NCI-H526 treated with DMSO at 0.1 percent for 48 hours (cell line): Measurements from ENCODE around the gene ZMYM2.
"Not testable (repeated sequence)": the region's sequence is repeated elsewhere in the genome, so short reads cannot be mapped to it uniquely, and the experiment has no call there.

Source experiments
- DNase-seq: peaks from one replicate; lab custom pipeline; 2025; lab: John Stamatoyannopoulos, UW

The ZMYM2 gene

DNA sequence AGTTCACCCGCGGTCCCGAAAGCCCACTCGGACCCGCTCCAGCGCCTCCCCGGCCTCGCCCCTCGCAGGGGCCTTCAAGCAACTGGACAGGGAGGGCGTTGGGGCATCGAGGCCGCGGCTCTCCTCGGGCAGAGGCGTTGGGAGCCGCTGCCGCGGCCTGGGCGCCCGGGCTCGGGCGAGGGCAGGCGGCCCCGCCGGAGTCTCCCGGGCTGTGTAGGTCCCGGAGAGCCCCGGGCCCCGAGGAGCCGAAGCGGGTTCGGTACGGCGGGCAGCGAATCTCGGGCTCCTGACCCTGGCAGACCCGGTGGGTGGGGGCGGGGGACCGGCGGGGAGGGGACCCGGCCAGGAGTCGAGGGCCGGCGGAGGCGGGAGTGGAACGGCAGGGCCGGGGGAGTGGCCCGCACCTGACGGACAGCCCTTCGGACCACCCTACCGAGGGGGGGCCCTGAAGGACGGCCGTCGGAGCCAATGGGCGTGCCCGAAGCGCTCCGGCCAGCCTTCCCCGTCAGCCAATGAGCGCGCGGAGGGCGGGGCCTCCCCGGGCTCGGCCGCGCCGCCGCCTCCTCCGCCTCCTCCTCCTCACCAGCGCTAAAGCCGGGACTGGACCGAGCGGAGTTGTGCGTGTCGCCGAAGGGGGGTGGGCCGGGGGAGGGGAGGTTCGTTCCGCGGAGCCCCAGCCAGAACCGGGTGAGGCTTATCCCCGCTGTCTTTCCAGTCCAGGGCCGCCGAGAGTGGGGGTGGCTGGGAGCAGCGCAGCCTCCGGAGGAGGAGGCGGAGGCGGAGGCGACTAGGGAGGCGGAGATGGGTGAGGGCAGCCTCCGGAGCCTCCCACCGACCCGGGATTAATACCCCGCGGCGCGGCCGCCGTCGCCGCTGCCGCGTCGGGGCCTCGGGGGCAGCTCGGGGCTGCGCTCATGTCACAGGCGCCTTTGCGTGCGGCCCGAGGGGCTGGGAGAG is at the start of gene ZMYM2:
Gene ZMYM2 (plus strand): TSS at position 573 of the 957 bp plus-strand sequence. CDS start 34,346 bp downstream, outside the sequence.
- DNase-seq, result peak; percentile 96

DNA sequence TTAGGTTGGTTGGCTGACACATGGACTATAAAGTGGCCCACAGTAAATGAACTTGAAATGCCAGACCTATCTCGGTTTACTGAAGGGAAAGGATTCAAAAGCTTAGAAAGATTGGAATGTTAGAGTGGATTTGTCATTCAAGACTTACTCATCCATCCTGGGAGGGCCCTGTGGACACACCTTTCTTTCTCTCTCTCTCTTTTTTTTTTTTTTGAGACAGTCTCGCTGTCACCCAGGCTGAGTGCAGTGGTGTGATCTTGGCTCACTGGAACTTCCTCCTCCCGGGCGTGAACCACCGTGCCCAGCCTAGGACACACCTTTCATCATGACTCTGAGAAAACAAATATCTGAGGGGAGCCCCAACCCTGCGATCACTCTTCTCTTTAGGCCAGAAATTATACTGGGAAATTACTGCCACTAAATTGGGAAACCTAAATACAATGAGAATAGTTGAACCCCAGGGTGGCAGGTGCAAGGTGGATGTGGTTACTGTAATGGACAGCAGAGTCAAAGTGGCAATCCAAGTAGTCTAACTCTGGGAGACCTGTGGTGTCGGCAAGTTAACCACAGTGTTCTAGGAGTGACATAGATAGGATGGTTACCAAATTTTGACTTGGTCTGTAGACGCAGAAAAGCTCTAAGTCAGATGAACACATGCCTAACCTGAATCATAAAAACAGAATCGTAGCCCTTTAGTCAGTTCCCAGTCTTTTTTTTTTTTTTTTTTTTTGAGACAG is 48.0 kb upstream of the ZMYM2 start:
- no peak for DNase-seq

DNA sequence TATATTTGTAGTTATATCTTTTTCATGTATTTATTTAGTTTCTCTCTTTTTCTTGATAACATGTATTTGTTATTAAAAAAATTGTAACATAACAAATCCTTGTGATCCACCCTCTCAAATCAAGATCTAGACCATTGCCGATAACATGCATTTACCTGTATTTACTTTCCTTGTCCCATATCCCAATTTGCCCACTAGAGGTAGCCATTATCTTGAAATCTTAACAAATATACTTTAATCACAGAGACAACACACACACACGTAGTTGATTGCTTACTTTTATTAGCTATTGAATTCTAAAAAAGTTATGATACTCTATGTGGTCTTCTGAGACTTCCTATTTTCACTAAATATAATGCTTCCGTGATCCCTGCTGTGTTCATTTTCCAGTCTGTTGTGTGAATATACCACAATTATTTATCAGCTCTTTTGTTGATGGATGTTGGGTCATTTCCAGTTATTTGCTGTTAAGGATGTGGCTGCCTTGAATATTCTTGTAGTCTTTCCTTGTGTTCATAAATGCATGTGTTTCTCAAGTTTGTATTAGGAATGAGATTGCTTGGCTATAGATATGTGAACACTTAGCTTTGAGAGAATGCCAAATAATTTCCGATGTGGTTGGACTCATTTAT is 31.3 kb upstream of the ZMYM2 start:
- DNase-seq, result peak; percentile 32

DNA sequence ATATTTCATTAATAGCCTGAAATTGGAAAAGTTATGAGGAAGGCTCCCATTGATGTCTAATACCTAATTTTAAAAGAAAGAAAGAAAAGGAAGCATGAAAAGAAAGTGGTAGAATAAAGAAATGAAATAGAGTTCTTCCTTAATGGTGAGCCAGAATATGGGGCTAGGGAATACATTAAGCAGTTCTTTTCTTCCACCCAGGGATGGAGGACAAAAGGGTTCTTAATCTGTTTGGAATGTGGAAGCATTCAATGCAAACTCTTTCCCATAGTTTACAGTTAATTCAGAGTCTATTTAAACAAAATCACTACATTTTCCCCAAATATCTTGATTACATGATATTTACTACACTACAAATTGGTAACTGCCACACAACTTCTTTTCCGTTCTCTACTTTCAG is 18.4 kb upstream of the ZMYM2 start:
- no peak for DNase-seq

DNA sequence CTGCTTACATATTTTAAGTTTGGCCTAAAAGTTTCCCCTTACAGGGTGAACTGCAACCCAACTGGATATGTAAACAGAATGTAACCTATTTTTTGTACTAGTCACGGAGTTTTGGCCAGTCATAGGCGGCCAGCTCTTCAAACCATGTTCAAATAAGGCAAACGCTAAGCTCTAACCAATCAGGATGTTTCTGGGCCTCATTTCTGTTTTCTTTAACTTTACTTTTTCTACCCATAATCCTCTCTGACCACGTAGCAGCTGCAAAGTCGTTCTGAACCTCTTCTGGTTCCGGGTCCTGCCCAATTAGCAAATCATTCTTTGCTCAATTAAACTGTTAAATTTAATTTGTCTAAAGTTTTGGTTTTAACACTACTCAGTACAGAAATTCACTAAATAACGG is 8.2 kb upstream of the ZMYM2 start:
- DNase-seq, result no peak

DNA sequence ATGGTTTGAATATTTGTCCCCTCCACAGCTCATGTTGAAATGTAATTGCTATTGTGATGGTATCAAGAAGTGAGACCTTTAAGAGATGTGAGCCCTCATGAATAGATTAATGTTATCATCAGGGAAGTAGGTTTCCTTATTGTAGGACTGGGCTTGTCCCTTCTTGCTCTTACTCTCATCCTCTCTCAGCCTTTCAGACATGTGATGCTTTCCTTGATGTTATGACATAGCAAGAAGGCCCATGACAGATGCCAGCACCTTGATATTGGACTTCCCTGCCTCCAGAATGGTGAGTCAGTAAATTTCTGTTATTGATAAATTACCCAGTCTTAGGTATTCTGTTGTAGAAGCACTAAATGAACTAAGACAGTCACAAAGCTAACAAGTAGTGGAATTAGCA is 5.7 kb upstream of the ZMYM2 start:
- no peak for DNase-seq

DNA sequence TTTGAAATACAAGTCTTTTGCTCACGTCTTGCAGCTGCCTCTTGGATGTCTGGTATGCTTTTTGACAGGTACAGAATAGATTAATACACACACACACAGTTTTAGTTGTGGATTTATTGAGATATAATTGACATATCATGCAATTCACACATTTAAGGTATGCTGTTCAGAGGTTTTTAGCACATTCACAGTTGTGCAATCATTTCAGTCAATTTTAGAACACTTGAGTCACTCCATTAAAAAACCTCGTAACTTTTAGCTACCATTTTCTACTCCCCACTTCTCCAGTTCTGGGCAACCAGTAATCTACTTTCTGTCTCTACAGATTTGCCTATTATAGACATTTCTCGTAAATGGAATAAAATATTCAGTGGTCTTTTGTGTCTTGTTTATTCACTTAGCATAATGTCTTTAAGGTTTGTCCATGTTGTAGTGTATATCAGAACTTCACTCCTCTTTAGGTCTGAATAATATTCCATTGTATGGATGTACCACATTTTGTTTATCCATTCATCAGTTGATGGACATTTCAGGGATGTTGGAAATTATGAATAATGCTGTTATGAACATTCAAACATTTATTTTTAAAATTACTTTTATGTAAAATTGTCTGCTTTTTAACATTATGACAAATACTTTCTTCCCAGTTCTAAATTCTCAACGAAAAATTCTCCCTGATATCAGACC is 2.5 kb upstream of the ZMYM2 start:
- no peak for DNase-seq

DNA sequence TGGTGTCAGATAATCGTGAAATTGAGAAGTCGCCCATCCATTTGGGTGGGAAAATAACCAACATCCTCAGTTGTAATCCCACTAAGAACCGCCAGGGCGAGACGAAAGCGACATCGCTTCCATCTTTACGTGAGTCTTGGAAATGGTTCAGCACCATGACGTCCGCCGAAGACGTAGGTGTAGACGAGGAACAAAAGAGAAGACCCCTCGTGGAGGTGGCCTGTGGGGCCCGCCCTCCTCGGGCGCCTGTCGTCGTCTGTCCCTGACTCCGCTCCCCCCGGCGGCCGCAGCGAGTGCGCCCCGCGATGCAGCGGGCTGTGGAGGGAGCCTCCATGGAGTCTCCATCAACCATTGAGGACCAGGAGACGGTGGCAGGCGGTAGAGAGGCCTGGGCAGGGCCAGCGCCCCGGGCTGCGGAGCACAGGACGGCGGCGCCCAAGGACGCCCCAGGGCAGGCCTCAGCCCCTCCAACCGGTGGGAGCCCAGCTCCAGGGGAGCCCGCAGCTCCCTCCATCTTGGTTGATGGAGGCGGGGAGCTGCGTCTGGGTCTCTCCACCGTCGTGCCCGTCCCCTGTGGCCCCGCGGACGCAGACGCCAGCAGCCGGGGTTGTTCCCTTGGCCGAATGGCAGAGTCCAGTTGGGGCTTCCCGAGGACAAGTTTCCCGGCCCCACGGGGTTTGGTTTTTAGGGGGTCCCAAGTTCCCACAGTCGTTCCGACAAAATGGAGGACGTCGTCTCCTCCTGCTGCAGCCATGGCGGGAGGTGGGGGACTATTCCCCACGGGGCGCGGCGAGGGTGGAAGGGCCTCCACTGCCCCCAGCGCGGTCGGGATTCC is 990 bp upstream of the ZMYM2 start:
- DNase-seq, result peak; percentile 72

DNA sequence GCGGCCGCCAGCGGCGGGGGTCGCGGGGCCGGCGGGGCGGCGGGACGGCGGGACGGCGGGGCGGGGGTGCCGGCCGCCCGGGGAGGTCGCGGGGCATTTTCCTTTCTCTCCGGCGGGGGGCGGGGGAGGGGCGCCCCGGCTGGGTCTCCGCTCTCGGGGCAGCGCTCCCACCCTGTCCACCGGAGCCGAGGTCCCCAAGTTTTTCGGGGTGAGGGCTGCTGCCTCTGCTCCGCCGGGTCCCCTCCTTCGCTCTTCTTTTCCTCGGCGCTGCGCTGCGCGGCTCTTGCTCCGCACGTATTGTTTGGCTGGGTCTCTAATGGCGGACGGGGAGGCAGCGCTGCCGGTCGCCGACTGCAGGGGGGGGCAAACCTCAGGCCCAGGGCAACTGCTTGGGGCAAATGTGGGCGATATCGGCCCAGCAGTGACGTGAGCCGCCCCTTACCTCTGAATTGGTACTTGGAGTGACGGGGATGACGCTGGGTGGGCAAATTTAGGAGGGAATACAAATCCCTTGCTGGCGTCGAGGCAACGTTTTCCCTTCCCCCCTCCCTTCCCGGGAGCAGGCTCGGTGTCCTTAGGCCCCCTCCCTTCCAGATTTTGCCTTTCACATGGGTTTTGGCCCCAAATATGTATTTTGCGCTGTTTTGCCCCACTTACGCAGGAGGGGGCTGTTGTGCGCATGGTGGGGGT is 759 bp downstream of the ZMYM2 start:
- DNase-seq, result peak; percentile 66

DNA sequence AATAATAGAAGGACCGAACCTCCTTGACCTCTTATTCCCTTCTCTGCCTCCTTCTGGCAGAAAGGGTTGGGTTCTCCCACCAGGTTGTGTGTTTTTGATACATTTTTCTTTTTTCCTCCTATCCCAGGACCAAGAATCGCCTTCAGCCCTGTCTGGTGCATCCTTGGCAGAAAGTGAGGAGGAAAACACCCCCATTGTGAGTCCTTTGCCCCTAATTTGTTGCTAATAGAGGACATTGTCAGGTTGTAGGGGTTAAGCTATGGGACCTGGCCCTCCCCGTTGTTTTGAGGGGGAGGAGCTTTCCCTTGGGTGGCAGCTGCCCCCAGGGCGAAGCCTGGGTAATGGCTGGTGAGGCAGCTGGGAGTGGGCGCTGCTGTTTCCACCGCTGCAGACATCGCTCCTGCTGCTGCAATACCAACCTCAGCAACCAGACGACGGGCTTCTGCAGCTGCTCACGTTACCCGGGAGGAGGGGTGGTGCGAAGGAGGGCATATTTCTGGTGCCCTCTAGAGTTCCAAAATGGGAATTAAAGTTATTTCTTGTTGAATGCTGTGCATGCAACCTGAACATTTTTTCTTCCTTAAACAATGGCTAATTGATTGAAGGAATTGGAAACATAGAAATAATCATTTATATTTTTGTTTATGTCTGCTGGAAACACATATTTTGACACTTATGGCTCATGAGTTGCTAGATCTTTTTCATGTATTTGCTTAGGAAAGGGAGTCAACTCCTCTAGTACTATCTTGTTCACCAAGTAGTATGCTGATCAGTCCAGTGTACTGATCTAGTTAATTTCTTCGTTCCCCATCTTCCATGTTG is 1.5 kb downstream of the ZMYM2 start:
- DNase-seq, result peak; percentile 96

DNA sequence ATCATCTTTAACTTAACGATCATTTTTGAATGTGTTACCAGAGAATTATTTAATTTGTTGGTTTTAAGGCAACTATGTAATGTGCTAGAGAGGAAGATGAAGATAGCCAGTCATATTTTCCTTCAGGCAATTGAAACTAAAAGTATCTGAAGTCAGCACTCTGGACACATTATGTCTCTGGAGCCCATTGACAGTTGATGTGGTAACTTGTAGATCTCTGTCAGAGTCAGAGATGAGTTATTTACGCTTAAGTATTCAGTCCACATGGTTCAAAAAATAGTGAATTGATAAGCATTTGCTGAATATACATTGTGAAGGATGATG is 2.1 kb downstream of the ZMYM2 start:
- no peak for DNase-seq

DNA sequence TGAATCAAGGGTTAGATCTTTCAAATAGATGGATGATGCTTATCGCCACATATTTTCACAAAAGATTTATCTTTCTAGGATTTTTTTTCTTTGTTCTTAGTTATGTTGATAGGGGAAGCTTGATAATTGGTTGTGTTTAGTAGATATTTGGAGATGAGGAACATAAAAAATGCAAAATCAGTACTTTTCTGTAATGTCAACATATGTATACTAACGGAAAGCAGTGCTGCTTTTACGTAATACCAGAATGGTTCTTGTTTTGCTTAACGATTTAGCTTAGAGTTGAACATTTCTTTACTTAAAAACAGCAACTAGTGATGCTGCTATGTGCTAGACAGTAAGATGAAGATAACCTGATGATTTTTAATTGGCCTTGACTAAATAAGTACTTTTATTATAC is 3.0 kb downstream of the ZMYM2 start:
- DNase-seq, result no peak

DNA sequence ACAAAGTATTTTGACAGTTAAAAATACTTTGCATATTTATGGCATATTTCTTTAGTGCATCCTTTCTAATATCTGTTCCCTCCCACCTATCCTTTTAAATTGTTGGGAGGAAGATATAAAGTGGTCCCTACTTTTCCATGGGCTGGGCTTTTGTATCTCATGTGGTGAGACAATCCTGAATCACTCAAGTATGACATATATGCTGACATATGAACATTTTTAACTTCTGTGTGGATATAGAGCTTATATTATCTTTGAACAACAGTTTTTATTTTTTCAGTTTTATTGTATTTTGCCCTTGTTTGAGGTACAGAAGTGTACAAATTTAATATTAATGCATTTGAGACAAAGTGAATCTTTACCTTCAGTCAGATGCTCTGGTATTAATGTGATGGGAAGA is 3.4 kb downstream of the ZMYM2 start:
- DNase-seq, result peak; percentile 68

DNA sequence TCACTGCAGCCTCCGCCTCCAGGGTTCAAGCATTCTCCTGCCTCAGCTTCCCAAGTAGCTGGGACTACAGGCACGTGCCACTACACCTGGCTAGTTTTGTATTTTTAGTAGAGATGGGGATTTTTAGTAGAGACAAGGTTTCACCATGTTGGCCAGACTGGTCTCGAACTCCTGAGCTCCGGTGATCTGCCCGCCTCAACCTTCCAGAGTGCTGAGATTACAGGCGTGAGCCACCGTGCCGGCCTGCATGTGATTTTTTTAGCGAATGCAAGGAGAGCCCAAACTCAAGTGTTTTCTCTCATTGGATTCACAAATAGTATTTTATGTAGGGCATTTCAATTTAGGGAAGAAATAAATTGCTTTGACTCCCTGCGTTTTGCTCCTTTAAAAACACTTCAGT is 4.4 kb downstream of the ZMYM2 start:
- DNase-seq, result no peak

DNA sequence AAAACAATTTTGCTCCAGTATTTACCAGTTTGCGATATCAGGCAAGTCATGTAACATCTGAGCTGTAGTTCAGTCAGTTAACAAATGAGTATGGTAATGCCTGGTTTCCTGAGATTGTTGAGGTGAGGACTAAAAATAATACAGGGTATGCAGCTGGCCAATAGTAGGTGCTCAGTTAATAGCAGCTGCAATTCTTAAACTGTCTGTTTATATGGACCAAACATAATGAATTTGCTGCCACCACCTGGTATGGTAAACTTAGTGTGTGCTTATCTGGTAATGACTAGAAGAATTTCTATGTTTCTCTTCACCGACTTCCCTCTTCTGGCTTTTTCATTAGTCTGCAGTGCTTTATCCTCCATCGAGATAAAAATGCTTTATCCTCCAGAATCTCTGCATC is 9.1 kb downstream of the ZMYM2 start:
- no peak for DNase-seq

DNA sequence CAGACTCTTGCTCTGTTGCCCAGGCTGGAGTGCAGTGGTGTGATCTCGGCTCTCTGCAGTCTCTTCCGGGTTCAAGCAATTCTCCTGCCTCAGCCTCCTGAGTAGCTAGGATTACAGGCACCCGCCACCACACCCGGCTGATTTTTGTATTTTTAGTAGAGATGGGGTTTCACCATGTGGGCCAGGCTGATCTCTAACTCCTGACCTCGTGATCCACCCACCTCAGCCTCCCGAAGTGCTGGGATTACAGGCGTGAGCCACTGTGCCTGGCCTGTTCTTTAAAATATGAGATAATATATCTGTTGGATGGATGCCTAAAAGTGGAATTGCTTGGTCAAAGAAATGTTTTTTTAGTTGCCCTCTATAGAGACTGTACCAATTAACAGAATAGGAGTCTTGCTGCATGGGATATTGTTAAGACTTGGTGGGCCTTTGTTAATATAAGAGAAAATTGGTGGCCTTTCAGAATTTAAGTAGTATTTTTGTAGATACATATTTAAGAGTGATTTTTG is 16.0 kb downstream of the ZMYM2 start:
- not testable (repeated sequence) for DNase-seq

DNA sequence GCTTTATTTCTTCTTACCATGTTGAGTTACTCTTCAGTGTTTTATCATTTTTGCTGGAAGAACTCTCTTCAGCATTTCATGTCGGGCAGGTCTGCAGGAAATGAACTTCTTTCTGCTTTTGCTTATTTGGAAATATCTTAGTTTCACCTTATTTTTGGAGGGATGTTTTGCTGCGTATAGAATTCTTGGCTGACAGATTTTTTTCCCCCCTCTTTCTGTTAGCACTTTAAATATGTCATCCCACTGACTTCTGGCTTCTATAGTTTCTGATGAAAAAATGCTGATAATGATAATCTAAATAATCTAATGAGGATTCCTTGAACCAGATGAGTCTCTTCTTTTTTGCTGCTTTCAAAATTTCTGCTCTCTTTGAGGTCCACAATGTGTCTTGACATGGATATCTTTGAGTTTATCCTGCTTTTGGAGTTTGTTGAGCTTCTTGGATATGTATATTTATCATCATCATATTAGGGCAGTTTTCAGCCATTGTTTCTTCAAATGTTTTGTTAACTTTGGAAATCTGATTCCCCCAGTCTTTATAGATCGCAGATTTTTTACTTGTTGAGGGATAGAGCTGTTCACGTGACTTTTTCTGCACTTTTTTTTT is 20.4 kb downstream of the ZMYM2 start:
- DNase-seq, result no peak

DNA sequence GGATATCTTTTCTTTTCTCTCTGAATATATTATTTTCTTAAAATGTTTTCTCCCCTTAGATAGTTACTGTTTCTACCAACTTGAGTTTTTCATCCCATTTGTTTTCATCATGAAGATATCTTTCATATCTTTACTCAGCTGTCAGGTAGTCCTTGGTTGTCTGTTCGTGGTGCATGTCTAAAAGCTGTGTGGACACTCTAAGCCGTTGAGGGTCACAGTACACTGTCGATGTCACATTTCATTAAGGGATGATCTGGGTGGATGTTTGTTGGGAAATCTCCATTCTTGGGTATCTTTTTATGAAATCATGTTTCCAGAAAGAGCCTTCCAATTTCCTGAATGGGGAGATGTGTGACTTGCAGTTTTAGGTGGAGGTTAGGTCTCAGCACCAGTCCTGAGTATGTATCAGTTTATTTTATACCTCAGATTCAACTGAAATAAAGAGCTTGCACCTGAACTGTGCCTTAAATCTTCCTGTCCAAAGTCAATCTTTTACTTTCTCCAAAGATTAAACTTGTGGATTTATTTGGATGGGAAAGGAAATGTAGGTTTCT is 23.2 kb downstream of the ZMYM2 start:
- DNase-seq, result no peak
